Measurements from ENCODE around the gene WDR76. TPM values are rescaled to one million over a fixed set of nuclear protein-coding genes. Genes with fewer than 3 reads are reported as not detected.
A peak's percentile ranks its signal among the peaks of the same experiment; 100 is the strongest.

Gene WDR76
- total RNA-seq, 1 donor from 2014 or later, result 5.7 TPM

DNA sequence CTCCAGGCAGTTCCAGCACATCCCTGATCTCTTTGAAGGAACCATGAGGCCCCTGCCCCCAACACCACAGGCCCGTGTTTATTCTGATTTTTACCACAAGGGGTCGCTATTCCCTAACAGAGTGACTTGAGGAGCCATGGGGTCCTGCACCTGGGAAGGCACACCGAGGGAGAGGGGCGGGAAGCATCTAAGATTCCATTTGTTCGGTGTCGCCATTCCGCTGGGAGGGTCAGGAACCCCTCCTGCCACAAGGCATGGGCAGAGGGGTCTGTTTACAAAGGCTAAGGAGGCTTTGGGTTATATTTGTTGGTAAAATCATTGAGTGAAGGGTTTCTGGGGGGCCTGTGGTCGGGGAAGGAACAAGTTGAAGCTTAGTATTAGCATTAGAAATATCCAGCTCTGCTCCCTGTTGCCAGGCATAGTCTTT, 77.1 kb downstream of the WDR76 start:
- H3K36me3 ChIP-seq (ENCODE audit: control insufficient read depth in 3 of 3, insufficient read depth in 3 of 3, low read length in 3 of 3), result no peaks in the 10 kb centered on the region
- H3K9me3 ChIP-seq (ENCODE audit: control insufficient read depth in 3 of 3, low read length in 3 of 3), result no peaks in the 10 kb centered on the region
- no peaks in the 10 kb centered on the region for H3K27me3 ChIP-seq (ENCODE audit: control insufficient read depth in 3 of 3, insufficient read depth in 3 of 3, low read length in 3 of 3)
- no peak overlapping the region for H3K9ac ChIP-seq (ENCODE audit: low read depth in 1 of 3, low read length in 3 of 3)
- H3K4me1 ChIP-seq (ENCODE audit: control insufficient read depth in 3 of 3, insufficient read depth in 3 of 3, low read length in 3 of 3), result no peaks in the 10 kb centered on the region
- H3K27ac ChIP-seq (ENCODE audit: low read depth, low read length), result no peak overlapping the region
- no peak overlapping the region for H3K4me3 ChIP-seq (ENCODE audit: low read length in 3 of 3)

DNA sequence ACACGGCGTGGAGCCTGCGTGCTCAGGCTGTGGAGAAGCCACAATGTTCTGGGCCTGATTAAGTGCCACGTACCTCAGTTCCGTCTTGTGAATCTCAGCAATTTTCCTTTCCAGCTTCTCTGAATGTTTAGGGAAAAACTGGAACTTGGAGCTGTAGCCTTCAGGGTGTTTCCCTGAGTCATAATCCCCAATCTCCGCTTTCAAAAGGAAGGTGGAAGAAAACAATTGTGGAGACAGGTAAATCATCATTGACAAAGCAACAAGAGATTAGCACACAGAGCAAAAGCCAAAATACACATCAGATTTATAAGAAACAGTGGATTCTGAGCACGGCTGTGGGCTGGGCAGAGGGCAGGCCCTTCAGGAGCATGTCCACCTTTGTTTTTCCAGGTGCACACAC, 79.0 kb downstream of the WDR76 start:
- Histone ChIP-seq H3K27me3 (ENCODE audit: control insufficient read depth in 3 of 3, insufficient read depth in 3 of 3, low read length in 3 of 3) (no peaks in the 10 kb centered on the region), H3K4me3 (ENCODE audit: low read length in 3 of 3) (no peak overlapping the region), H3K9ac (ENCODE audit: low read depth in 1 of 3, low read length in 3 of 3) (no peak overlapping the region), H3K27ac (ENCODE audit: low read depth, low read length) (no peak overlapping the region), H3K4me1 (ENCODE audit: control insufficient read depth in 3 of 3, insufficient read depth in 3 of 3, low read length in 3 of 3) (no peaks in the 10 kb centered on the region), H3K9me3 (ENCODE audit: control insufficient read depth in 3 of 3, low read length in 3 of 3) (no peaks in the 10 kb centered on the region), H3K36me3 (ENCODE audit: control insufficient read depth in 3 of 3, insufficient read depth in 3 of 3, low read length in 3 of 3) (no peaks in the 10 kb centered on the region)

DNA sequence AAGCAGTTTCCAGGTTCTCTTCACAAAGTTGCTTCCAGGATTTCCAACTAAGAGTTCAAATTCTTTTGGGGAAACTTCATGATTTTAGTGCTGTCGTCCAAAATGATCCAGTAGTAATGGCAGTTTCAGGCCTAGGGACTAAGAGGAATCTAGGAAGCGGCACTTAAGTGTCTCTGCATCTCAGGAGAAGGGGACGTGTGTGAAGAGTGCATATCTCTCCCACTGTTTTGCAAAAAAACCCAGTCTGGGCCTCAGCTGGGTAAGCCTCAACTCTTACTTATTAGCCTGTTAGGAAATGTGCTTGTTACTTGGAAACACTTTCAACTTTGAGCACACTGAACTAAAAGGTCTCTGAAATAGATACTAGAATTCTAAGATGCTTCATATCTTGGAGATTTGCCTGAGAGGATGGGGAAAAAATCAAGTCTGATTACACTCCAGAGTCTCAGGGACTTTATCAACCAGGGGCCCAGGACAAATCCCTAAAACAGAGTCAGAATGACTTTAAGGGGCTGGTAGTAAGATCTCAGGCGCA, 81.8 kb downstream of the WDR76 start:
- H3K4me3 ChIP-seq (ENCODE audit: low read length in 3 of 3), result no peak overlapping the region
- H3K9ac ChIP-seq (ENCODE audit: low read depth in 1 of 3, low read length in 3 of 3), result no peak overlapping the region
- H3K9me3 ChIP-seq (ENCODE audit: control insufficient read depth in 3 of 3, low read length in 3 of 3), result no peaks in the 10 kb centered on the region
- peaks cover 0 to 6% (median 4%) of the 10 kb centered on the region in 3 donors for H3K4me1 ChIP-seq (ENCODE audit: control insufficient read depth in 3 of 3, insufficient read depth in 3 of 3, low read length in 3 of 3)
- peak overlapping the region; percentile 11 for H3K27ac ChIP-seq (ENCODE audit: low read depth, low read length)
- no peaks in the 10 kb centered on the region for H3K36me3 ChIP-seq (ENCODE audit: control insufficient read depth in 3 of 3, insufficient read depth in 3 of 3, low read length in 3 of 3)
- no peaks in the 10 kb centered on the region for H3K27me3 ChIP-seq (ENCODE audit: control insufficient read depth in 3 of 3, insufficient read depth in 3 of 3, low read length in 3 of 3)

DNA sequence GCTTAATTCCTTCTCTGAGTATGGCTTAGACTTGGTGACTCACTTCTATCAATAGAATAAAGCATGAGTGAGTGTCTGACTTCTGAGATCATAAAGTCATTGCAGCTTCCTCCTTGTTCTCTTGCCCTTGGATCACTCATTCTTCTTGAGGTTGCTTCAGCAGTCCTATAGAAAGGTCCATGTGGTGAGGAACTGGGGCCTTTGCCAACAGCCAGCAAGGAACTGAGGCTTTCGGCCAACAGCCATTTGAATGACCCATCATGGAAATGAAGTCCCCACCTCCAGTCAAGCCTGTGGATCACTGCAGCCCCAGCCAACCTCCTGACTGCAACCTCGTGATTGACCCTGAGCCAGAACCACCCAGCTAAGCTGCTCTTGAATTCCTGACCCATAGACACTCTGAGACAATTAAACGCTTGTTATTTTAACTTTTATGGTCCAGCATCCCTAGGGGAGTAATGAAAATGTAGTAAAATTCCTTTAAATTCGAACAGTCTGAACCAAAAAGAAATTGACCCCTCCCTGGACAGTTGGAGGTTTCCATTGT, 84.5 kb downstream of the WDR76 start:
- Histone ChIP-seq H3K9me3 (ENCODE audit: control insufficient read depth in 3 of 3, low read length in 3 of 3) (no peaks in the 10 kb centered on the region), H3K27ac (ENCODE audit: low read depth, low read length) (peak overlapping the region; percentile 1), H3K27me3 (ENCODE audit: control insufficient read depth in 3 of 3, insufficient read depth in 3 of 3, low read length in 3 of 3) (no peaks in the 10 kb centered on the region), H3K4me1 (ENCODE audit: control insufficient read depth in 3 of 3, insufficient read depth in 3 of 3, low read length in 3 of 3) (peaks cover 0 to 11% (median 6%) of the 10 kb centered on the region in 3 donors), H3K9ac (ENCODE audit: low read depth in 1 of 3, low read length in 3 of 3) (no peak overlapping the region), H3K4me3 (ENCODE audit: low read length in 3 of 3) (no peak overlapping the region), H3K36me3 (ENCODE audit: control insufficient read depth in 3 of 3, insufficient read depth in 3 of 3, low read length in 3 of 3) (no peaks in the 10 kb centered on the region)

DNA sequence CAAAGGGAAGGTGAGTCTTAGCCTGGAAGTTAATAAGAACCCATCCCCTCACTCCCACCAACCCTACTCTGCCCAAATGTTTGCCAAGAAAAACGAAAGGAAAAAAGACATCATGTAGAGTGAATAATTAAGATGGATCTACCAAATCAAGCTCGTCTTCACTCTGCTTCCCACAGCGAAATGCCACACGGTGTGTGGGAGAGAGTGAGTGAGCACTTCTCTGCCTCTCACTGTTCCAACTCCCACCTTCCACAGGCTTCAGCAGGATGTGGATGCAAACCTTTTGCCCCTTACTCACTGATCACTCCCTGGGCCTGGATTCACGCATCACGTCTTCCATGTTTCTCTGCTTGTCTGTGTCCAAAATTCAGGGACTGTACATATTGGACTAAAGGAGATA, 85.4 kb downstream of the WDR76 start:
- no peak overlapping the region for H3K9ac ChIP-seq (ENCODE audit: low read depth in 1 of 3, low read length in 3 of 3)
- no peaks in the 10 kb centered on the region for H3K27me3 ChIP-seq (ENCODE audit: control insufficient read depth in 3 of 3, insufficient read depth in 3 of 3, low read length in 3 of 3)
- H3K27ac ChIP-seq (ENCODE audit: low read depth, low read length), result no peak overlapping the region
- H3K36me3 ChIP-seq (ENCODE audit: control insufficient read depth in 3 of 3, insufficient read depth in 3 of 3, low read length in 3 of 3), result no peaks in the 10 kb centered on the region
- H3K9me3 ChIP-seq (ENCODE audit: control insufficient read depth in 3 of 3, low read length in 3 of 3), result no peaks in the 10 kb centered on the region
- H3K4me3 ChIP-seq (ENCODE audit: low read length in 3 of 3), result no peak overlapping the region
- peaks cover 0 to 11% (median 6%) of the 10 kb centered on the region in 3 donors for H3K4me1 ChIP-seq (ENCODE audit: control insufficient read depth in 3 of 3, insufficient read depth in 3 of 3, low read length in 3 of 3)

DNA sequence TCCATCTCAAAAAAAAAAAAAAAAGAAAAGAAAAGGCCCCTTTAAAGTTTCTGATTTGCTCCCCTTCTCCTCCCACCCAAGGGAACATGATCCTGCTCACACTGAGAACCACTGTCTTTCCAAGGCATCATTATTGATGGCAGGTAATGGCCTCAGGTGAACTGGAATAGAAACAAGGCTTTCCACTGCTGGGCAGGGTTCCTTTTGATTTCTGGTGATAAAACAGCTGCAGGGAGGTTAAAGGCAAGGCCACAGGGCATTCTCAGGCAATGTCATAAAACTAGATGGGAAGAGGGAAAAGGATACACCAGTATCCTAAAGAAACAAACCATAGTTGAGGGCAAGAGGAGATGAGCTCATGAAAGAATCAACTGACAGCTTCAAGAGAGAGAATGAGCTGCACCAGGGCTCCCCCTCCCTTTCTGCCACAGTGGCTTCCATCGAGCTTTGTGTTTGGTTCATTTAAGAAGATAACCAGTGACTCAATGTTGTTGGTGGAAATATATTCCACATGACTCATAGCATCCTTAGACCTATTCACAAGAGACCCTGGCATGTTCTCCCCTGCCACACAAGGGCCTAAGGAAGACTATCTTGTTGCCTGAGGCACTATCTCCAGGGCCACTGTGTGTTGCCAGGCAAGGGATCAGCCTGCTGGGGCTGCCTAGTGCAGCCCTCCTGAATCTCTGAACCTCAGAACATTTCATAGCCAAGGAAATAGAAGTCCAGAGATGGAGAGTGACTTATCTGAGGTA, 86.4 kb downstream of the WDR76 start:
- H3K36me3 ChIP-seq (ENCODE audit: control insufficient read depth in 3 of 3, insufficient read depth in 3 of 3, low read length in 3 of 3), result no peaks in the 10 kb centered on the region
- no peak overlapping the region for H3K4me3 ChIP-seq (ENCODE audit: low read length in 3 of 3)
- peaks cover 0 to 11% (median 6%) of the 10 kb centered on the region in 3 donors for H3K4me1 ChIP-seq (ENCODE audit: control insufficient read depth in 3 of 3, insufficient read depth in 3 of 3, low read length in 3 of 3)
- H3K9ac ChIP-seq (ENCODE audit: low read depth in 1 of 3, low read length in 3 of 3), result no peak overlapping the region
- H3K9me3 ChIP-seq (ENCODE audit: control insufficient read depth in 3 of 3, low read length in 3 of 3), result no peaks in the 10 kb centered on the region
- peak overlapping the region; percentile 34 for H3K27ac ChIP-seq (ENCODE audit: low read depth, low read length)
- H3K27me3 ChIP-seq (ENCODE audit: control insufficient read depth in 3 of 3, insufficient read depth in 3 of 3, low read length in 3 of 3), result no peaks in the 10 kb centered on the region

DNA sequence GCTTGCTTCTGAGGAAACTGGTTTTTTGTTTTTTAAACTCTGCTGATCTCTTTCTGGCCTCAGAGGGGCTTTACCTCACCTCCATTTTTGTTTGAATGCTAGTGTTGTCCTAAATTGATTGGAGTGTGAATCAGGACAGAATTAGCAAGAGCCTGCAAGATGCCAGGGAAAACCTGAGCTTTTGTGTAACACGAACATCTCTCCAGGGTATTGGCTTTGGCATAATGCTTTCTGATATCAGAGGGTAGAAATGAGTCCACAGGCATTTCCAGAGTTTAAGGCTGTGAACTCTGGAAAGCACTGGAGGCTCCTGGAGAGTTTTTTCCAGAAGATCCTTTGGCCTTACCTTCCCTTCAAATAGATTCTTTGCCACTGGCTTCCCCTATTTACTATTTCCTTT, 87.1 kb downstream of the WDR76 start:
- Histone ChIP-seq H3K4me1 (ENCODE audit: control insufficient read depth in 3 of 3, insufficient read depth in 3 of 3, low read length in 3 of 3) (peaks cover 0 to 11% (median 6%) of the 10 kb centered on the region in 3 donors), H3K27me3 (ENCODE audit: control insufficient read depth in 3 of 3, insufficient read depth in 3 of 3, low read length in 3 of 3) (no peaks in the 10 kb centered on the region), H3K4me3 (ENCODE audit: low read length in 3 of 3) (no peak overlapping the region), H3K36me3 (ENCODE audit: control insufficient read depth in 3 of 3, insufficient read depth in 3 of 3, low read length in 3 of 3) (no peaks in the 10 kb centered on the region), H3K9ac (ENCODE audit: low read depth in 1 of 3, low read length in 3 of 3) (no peak overlapping the region), H3K27ac (ENCODE audit: low read depth, low read length) (peak overlapping the region; percentile 34), H3K9me3 (ENCODE audit: control insufficient read depth in 3 of 3, low read length in 3 of 3) (no peaks in the 10 kb centered on the region)

DNA sequence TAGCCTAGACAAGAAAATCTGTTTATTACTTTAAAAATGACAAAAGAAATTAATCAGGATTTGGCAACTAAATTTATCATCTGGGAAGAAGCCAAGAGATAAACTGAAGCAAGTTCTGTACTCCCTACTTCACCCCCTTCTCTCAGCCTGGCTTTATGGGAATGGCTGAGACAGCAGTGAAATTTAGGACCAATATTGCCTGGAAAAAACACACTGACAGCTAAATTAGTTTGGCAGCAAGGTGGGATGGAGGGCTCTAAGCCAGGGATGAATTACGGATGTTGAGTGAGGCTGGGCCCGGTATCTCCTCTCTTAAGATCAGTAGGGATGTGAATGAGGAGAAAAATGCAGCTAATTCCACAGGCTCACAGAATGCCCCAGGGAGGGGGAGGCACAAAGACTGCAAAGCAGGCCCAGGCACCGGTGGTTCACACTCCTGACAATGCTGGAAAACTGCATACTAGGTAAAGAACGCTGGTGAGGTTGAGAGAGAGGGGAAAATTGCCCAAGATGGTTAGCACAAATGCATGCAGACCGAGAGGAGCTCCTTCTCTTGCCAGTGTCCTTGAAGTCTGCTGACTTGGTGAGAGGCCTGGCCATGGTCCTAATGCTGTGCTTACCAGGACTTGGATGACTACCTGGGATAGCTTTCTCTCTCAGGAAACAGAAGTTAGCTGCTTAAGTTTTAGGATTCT, 89.0 kb downstream of the WDR76 start:
- Histone ChIP-seq H3K36me3 (ENCODE audit: control insufficient read depth in 3 of 3, insufficient read depth in 3 of 3, low read length in 3 of 3) (no peaks in the 10 kb centered on the region), H3K27me3 (ENCODE audit: control insufficient read depth in 3 of 3, insufficient read depth in 3 of 3, low read length in 3 of 3) (no peaks in the 10 kb centered on the region), H3K9me3 (ENCODE audit: control insufficient read depth in 3 of 3, low read length in 3 of 3) (no peaks in the 10 kb centered on the region), H3K4me1 (ENCODE audit: control insufficient read depth in 3 of 3, insufficient read depth in 3 of 3, low read length in 3 of 3) (peaks cover 1 to 16% (median 6%) of the 10 kb centered on the region in 3 donors), H3K4me3 (ENCODE audit: low read length in 3 of 3) (no peak overlapping the region), H3K9ac (ENCODE audit: low read depth in 1 of 3, low read length in 3 of 3) (no peak overlapping the region), H3K27ac (ENCODE audit: low read depth, low read length) (no peak overlapping the region)

DNA sequence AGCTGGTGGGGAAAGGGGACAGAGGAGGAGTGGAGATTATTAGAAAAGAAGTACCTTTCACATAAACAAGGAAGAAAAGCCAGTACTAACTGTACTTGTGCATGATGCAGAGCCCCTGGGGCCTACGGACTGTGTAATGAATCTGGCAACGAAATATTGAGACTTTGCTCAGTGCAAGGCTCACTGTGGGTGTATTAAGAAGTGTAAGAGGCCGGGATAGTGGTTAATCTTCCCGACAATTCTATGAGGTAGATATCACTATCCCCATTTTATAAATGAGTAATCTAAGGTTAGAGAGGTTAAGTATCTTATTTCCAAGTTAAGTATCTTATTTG, 89.5 kb downstream of the WDR76 start:
- no peak overlapping the region for H3K4me3 ChIP-seq (ENCODE audit: low read length in 3 of 3)
- H3K36me3 ChIP-seq (ENCODE audit: control insufficient read depth in 3 of 3, insufficient read depth in 3 of 3, low read length in 3 of 3), result no peaks in the 10 kb centered on the region
- H3K4me1 ChIP-seq (ENCODE audit: control insufficient read depth in 3 of 3, insufficient read depth in 3 of 3, low read length in 3 of 3), result peaks cover 2 to 12% (median 6%) of the 10 kb centered on the region in 3 donors
- H3K9me3 ChIP-seq (ENCODE audit: control insufficient read depth in 3 of 3, low read length in 3 of 3), result no peaks in the 10 kb centered on the region
- H3K27me3 ChIP-seq (ENCODE audit: control insufficient read depth in 3 of 3, insufficient read depth in 3 of 3, low read length in 3 of 3), result no peaks in the 10 kb centered on the region
- H3K9ac ChIP-seq (ENCODE audit: low read depth in 1 of 3, low read length in 3 of 3), result no peak overlapping the region
- H3K27ac ChIP-seq (ENCODE audit: low read depth, low read length), result no peak overlapping the region
